NCI-H748 treated with DMSO at 0.1 percent for 48 hours (cell line): ENCODE data around the gene TCF7L1.

Experiments used
- DNase-seq: peaks from one replicate; lab custom pipeline; 2025; lab: John Stamatoyannopoulos, UW

Gene TCF7L1

GRCh38 chr2:85356186-85356585, 223.0 kb downstream of the TCF7L1 start:
- DNase-seq: no peak

- no peak for DNase-seq
Observed at GRCh38 chr2:85357736-85358135, 224.5 kb downstream of the TCF7L1 start.
